Liver (tissue), 9 donors: Measurements from ENCODE around the gene DOCK1. TPM values are rescaled to one million over a fixed set of nuclear protein-coding genes. Genes with fewer than 3 reads are reported as not detected.

Experiments used
- DNase-seq: peaks from one replicate; pipeline ENCODE4 v3.0.0-alpha.2; 2017; ENCODE audit warnings: low spot score
- H3K27ac ChIP-seq, 2 donors: one replicate each; pipeline ENCODE4 v1.7.0; 2013; ENCODE audit warnings: inconsistent platforms in 2 of 2, low read length in 2 of 2, control low read depth in 1 of 2, low read depth in 1 of 2, mild to moderate bottlenecking in 1 of 2
- H3K27me3 ChIP-seq, 4 donors: one replicate each; pipeline versions ENCODE4 v1.6.1 to v1.7.0; 2013; ENCODE audit warnings: low read length in 3 of 4, inconsistent platforms in 1 of 4, mild to moderate bottlenecking in 1 of 4, moderate library complexity in 1 of 4; ENCODE audit not compliant: control insufficient read depth in 4 of 4, insufficient read depth in 4 of 4
- H3K36me3 ChIP-seq, 4 donors: one replicate each; pipeline versions ENCODE4 v1.6.1 to v1.7.0; 2013; ENCODE audit warnings: low read length in 3 of 4, mild to moderate bottlenecking in 3 of 4, low read depth in 1 of 4, moderate library complexity in 1 of 4; ENCODE audit not compliant: control insufficient read depth in 4 of 4, insufficient read depth in 3 of 4
- H3K4me1 ChIP-seq, 4 donors: one replicate each; pipeline versions ENCODE4 v1.6.1 to v1.7.0; 2013; ENCODE audit warnings: low read length in 3 of 4, mild to moderate bottlenecking in 3 of 4, moderate library complexity in 1 of 4; ENCODE audit not compliant: control insufficient read depth in 4 of 4, insufficient read depth in 4 of 4
- H3K4me3 ChIP-seq, 3 donors: one replicate each; pipeline versions ENCODE4 v1.6.1 to v1.7.0; 2013; ENCODE audit warnings: low read length in 3 of 3, control low read depth in 1 of 3, low read depth in 1 of 3, mild to moderate bottlenecking in 1 of 3
- H3K9ac ChIP-seq, 2 donors: one replicate each; pipeline ENCODE4 v1.7.0; 2013; ENCODE audit warnings: low read length in 2 of 2, mild to moderate bottlenecking in 2 of 2, moderate library complexity in 2 of 2, control low read depth in 1 of 2, low read depth in 1 of 2
- H3K9me3 ChIP-seq, 4 donors: one replicate each; pipeline versions ENCODE4 v1.6.1 to v1.7.0; 2013; ENCODE audit warnings: low read length in 3 of 4; ENCODE audit not compliant: control insufficient read depth in 4 of 4
- CTCF ChIP-seq: fragments of 150-350 bp; IDR thresholded peaks from 2 replicates; pipeline ENCODE4 v1.5.1; 2017; ENCODE audit warnings: improper control_type of control experiment, low read depth, low read length; ENCODE audit not compliant: missing input control
- EGR1 ChIP-seq, 2 donors: IDR thresholded peaks; 2 replicates each; pipeline ENCODE4 v1.6.1; 2016 to 2018; ENCODE audit warnings: antibody characterized with exemption in 2 of 2, low read depth in 2 of 2
- FOXA1 ChIP-seq: IDR thresholded peaks from 2 replicates; pipeline ENCODE4 v1.6.1; 2016; ENCODE audit warnings: antibody characterized with exemption
- FOXA2 ChIP-seq: IDR thresholded peaks from 2 replicates; pipeline ENCODE4 v1.6.1; 2016; ENCODE audit warnings: antibody characterized with exemption
- GABPA ChIP-seq, 2 donors: IDR thresholded peaks in 1 of 2; conservative IDR thresholded peaks in 1 of 2; 2 replicates each; pipeline ENCODE4 v1.6.1; 2016; ENCODE audit warnings: antibody characterized with exemption in 2 of 2, mild to moderate bottlenecking in 1 of 2, moderate library complexity in 1 of 2
- HNF4A ChIP-seq, 2 donors: conservative IDR thresholded peaks; 2 replicates each; pipeline ENCODE4 v1.6.1; 2016; ENCODE audit warnings: antibody characterized with exemption in 2 of 2, mild to moderate bottlenecking in 2 of 2
- HNF4G ChIP-seq: IDR thresholded peaks from 2 replicates; pipeline ENCODE4 v1.6.1; 2016; ENCODE audit warnings: antibody characterized with exemption
- JUND ChIP-seq, 2 donors: IDR thresholded peaks; 2 replicates each; pipeline ENCODE4 v1.6.1; 2016; ENCODE audit warnings: antibody characterized with exemption in 2 of 2
- NR2F2 ChIP-seq: IDR thresholded peaks from 2 replicates; pipeline ENCODE4 v1.6.1; 2016; ENCODE audit warnings: antibody characterized with exemption
- RAD21 ChIP-seq, 2 donors: IDR thresholded peaks; 2 replicates each; pipeline ENCODE4 v1.6.1; 2016; ENCODE audit warnings: antibody characterized with exemption in 2 of 2, mild to moderate bottlenecking in 2 of 2
- REST ChIP-seq: IDR thresholded peaks from 2 replicates; pipeline ENCODE4 v1.6.1; 2016; ENCODE audit warnings: antibody characterized with exemption, mild to moderate bottlenecking
- RXRA ChIP-seq, 2 donors: IDR thresholded peaks; 2 replicates each; pipeline ENCODE4 v1.6.1; 2017 to 2018; ENCODE audit warnings: antibody characterized with exemption in 2 of 2, mild to moderate bottlenecking in 1 of 2
- SP1 ChIP-seq: IDR thresholded peaks from 2 replicates; pipeline ENCODE4 v1.6.1; 2018; ENCODE audit warnings: antibody characterized with exemption, mild to moderate bottlenecking
- TAF1 ChIP-seq: conservative IDR thresholded peaks from 2 replicates; pipeline ENCODE4 v1.6.1; 2016; ENCODE audit warnings: antibody characterized with exemption, mild to moderate bottlenecking
- YY1 ChIP-seq: IDR thresholded peaks from 2 replicates; pipeline ENCODE4 v1.6.1; 2016; ENCODE audit warnings: antibody characterized with exemption, mild to moderate bottlenecking
- ZBTB33 ChIP-seq: IDR thresholded peaks from 2 replicates; pipeline ENCODE4 v1.6.1; 2016; ENCODE audit warnings: antibody characterized with exemption
- WGBS: extraction: QIAGEN DNeasy Blood & Tissue Kit; methylation state at CpG from one replicate; pipeline ENCODE4 v1.1.7; 2013; 5-methylcytosine and 5-hydroxymethylcytosine counted together
- polyA plus RNA-seq, 2 donors: library from polyadenylated mRNA; stranded (reverse) in 1 of 2; unstranded in 1 of 2; fragments of 200-250 nt in 1 of 2; fragments of >200 nt in 1 of 2; fragmentation: Nextera tagmentation in 1 of 2; extraction: Ambion mirVana in 1 of 2; gene quantifications; one replicate each; pipeline versions ENCODE4 v1.2.1 to v1.2.3, GENCODE V29; 2013 to 2015
- total RNA-seq, 2 donors: library from RNA; depleted of rRNA; stranded (reverse); fragments of >200 nt; gene quantifications; one replicate each; pipeline ENCODE4 v1.2.3, GENCODE V29; 2014
- donor health status: healthy.
- donor health status: healthy.
- donor health status: healthy.
- donor health status: healthy.
- donor health status: healthy.

Gene DOCK1
- total and polyA plus RNA-seq, 4 donors = 3.8 to 28.8 (median 9.1) TPM

GRCh38 chr10:127207081-127207480 is 301.9 kb downstream of the DOCK1 start:
- H3K9me3 ChIP-seq = no peaks in the 10 kb centered on the region
- no peak overlapping the region for H3K9ac ChIP-seq
- no peak for DNase-seq
- no peak overlapping the region for H3K27ac ChIP-seq
- TF ChIP-seq SP1 (no peak), GABPA (IDR thresholded peaks at IDR 0.05 in 1 of 2, conservative IDR thresholded peaks at IDR 0.05 in 1 of 2) (no peak), EGR1 (IDR thresholded peaks at IDR 0.05; ENCODE audit: low read depth in 2 of 2) (no peak)
- no peak overlapping the region for H3K4me3 ChIP-seq
- no peaks in the 10 kb centered on the region for H3K4me1 ChIP-seq
- H3K36me3 ChIP-seq = no peaks in the 10 kb centered on the region
- no peaks in the 10 kb centered on the region for H3K27me3 ChIP-seq
- WGBS = 93% methylated on average over 2 of the region's 2 CpGs

GRCh38 chr10:127210936-127211466 is 305.8 kb downstream of the DOCK1 start:
- Histone ChIP-seq H3K4me3 (no peak overlapping the region), H3K9me3 (no peaks in the 10 kb centered on the region), H3K4me1 (no peaks in the 10 kb centered on the region), H3K36me3 (no peaks in the 10 kb centered on the region), H3K27ac (no peak overlapping the region), H3K9ac (no peak overlapping the region), H3K27me3 (no peaks in the 10 kb centered on the region)
- no peak for DNase-seq
- TF ChIP-seq GABPA (IDR thresholded peaks at IDR 0.05 in 1 of 2, conservative IDR thresholded peaks at IDR 0.05 in 1 of 2) (no peak), FOXA1 (no peak), TAF1 (no peak), YY1 (no peak), JUND (IDR thresholded peaks at IDR 0.05) (no peak), CTCF (no peak), REST (no peak), HNF4G (no peak), HNF4A (conservative IDR thresholded peaks at IDR 0.05) (no peak), RAD21 (IDR thresholded peaks at IDR 0.05) (no peak), ZBTB33 (no peak), NR2F2 (no peak), FOXA2 (no peak), RXRA (IDR thresholded peaks at IDR 0.05) (no peak), EGR1 (IDR thresholded peaks at IDR 0.05; ENCODE audit: low read depth in 2 of 2) (no peak)
- WGBS = 91% methylated on average over 7 of the region's 7 CpGs
